K562 (cell line): ENCODE measurements around the gene TPSG1. TPM values are rescaled to one million over a fixed set of nuclear protein-coding genes. Genes with fewer than 3 reads are reported as not detected.

ENCODE experiments used
- CTCF ChIP-seq, 3 experiments: IDR thresholded peaks in 2 of 3; conservative IDR thresholded peaks in 1 of 3; 2 replicates each; pipeline ENCODE4 v1.5.1; 2011 to 2012; ENCODE audit warnings: low read length in 3 of 3, mild to moderate bottlenecking in 3 of 3, control low read depth in 2 of 3, improper control_type of control experiment in 1 of 3, inconsistent platforms in 1 of 3, low read depth in 1 of 3, mixed read lengths in 1 of 3, moderate library complexity in 1 of 3; ENCODE audit not compliant: insufficient read depth in 2 of 3
- ERF ChIP-seq: fragments of 450-650 bp; formaldehyde crosslinking; IDR thresholded peaks from 2 replicates; pipeline ENCODE4 v1.4.0; 2020; ENCODE audit warnings: mild to moderate bottlenecking, mixed read lengths
- KDM1A ChIP-seq, 2 experiments: fragments of 450-650 bp; IDR thresholded peaks; 2 replicates each; pipeline ENCODE4 v1.6.1; 2016; ENCODE audit warnings: mild to moderate bottlenecking in 2 of 2
- MAFG ChIP-seq: fragments of 450-650 bp; conservative IDR thresholded peaks from 2 replicates; pipeline ENCODE4 v1.6.1; 2016; ENCODE audit warnings: missing genetic modification characterization, missing compliant biosample characterization
- MYNN ChIP-seq, 2 experiments: sonication (generic); formaldehyde crosslinking in 1 of 2; IDR thresholded peaks; 2 replicates each; pipeline versions ENCODE4 v1.5.0 to v1.6.1; 2016 to 2020; ENCODE audit warnings: antibody characterized with exemption in 1 of 2, missing genetic modification reagents in 1 of 2
- NFIC ChIP-seq: fragments of 450-650 bp; IDR thresholded peaks from 2 replicates; pipeline ENCODE4 v1.6.1; 2017; ENCODE audit warnings: mild to moderate bottlenecking, inconsistent platforms
- NFRKB ChIP-seq: fragments of 450-650 bp; IDR thresholded peaks from 2 replicates; pipeline ENCODE4 v1.6.1; 2016; ENCODE audit warnings: low read depth
- SRSF9 ChIP-seq: fragments of 200-400 bp; formaldehyde crosslinking; IDR thresholded peaks from 2 replicates; pipeline ENCODE4 v1.6.1; 2017; ENCODE audit warnings: low read depth, low read length, borderline replicate concordance
- THAP12 ChIP-seq: fragments of 250-450 bp; sonication (Bioruptor Pico); IDR thresholded peaks from 2 replicates; pipeline ENCODE4 v1.9.0; 2021; ENCODE audit warnings: mild to moderate bottlenecking, inconsistent platforms
- ZBTB26 ChIP-seq: fragments of 450-650 bp; formaldehyde crosslinking; IDR thresholded peaks from 2 replicates; pipeline ENCODE4 v1.4.0; 2022; ENCODE audit warnings: missing genetic modification characterization
- ZBTB8A ChIP-seq: fragments of 450-650 bp; IDR thresholded peaks from 2 replicates; pipeline ENCODE4 v1.6.1; 2018; ENCODE audit warnings: mild to moderate bottlenecking, moderate library complexity; ENCODE audit not compliant: partially characterized antibody
- ZKSCAN3 ChIP-seq: fragments of 250-450 bp; sonication (Bioruptor Pico); IDR thresholded peaks from 2 replicates; pipeline ENCODE4 v1.4.0; 2020
- ZNF121 ChIP-seq: sonication (generic); formaldehyde crosslinking; conservative IDR thresholded peaks from 2 replicates; pipeline ENCODE4 v1.8.0; 2022; ENCODE audit warnings: missing genetic modification reagents
- ZNF197 ChIP-seq: fragments of 200-800 bp; sonication (Bioruptor generic); IDR thresholded peaks from 2 replicates; pipeline ENCODE4 v1.6.1; 2016; ENCODE audit warnings: low read depth, missing genetic modification characterization, missing compliant biosample characterization
- ZNF76 ChIP-seq: fragments of 250-450 bp; sonication (Bioruptor Pico); IDR thresholded peaks from 2 replicates; pipeline ENCODE4 v1.4.0; 2020; ENCODE audit warnings: mild to moderate bottlenecking, moderate library complexity, borderline replicate concordance
- polyA plus RNA-seq, 8 experiments: library from polyadenylated mRNA; depleted of rRNA in 4 of 8; stranded (reverse) in 5 of 8; unstranded in 3 of 8; fragments of >200 nt; fragmentation: Nextera tagmentation in 2 of 8; fragmentation: Illumina TruSeq in 1 of 8; extraction: Ambion mirVana in 2 of 8; extraction: Trizol in 1 of 8; gene quantifications; 2 replicates each; pipeline versions ENCODE4 v1.2.1 to v1.2.3, GENCODE V29; 2011 to 2014; ENCODE audit warnings: inconsistent platforms in 1 of 8, missing spikeins in 1 of 8
- total RNA-seq, 7 experiments: library from RNA; depleted of rRNA in 6 of 7; stranded (reverse); fragments of >200 nt in 6 of 7; fragmentation: Illumina TruSeq in 2 of 7; extraction: Trizol in 2 of 7; gene quantifications; 2 replicates each; pipeline versions ENCODE4 v1.2.1 to v1.2.3, GENCODE V29; 2011 to 2021; ENCODE audit warnings: low replicate concordance in 1 of 7

TPSG1 gene
- total and polyA plus RNA-seq, 9 of the 15 experiments (the other 6 are each of a cell fraction or from before 2014, with no cell fraction given) = not detected

DNA sequence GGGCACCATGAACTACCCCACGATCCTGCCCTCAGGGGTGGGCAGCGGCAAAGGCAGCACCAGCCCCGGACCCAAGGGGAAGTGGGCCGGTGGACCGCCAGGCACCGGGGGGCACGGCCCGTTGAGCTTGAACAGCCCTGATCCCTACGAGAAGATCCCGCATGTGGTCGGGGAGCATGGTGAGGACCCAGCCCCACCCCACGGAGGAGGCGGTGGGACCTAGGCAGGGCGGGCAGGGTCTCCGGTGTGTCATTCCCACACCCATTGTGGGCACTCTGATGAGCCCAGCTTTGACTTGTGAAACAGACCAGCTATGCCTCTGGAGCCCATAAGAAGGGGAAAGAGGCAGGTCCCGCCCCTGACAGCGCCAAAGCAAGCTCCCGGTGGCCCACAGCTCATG, 22.8 kb downstream of the TPSG1 start (continued):
- no peak for TF ChIP-seq THAP12 (CRISPR knock-in tag)
- no peak for TF ChIP-seq SRSF9
- TF ChIP-seq CTCF (IDR thresholded peaks at IDR 0.05 in 2 of 3, conservative IDR thresholded peaks at IDR 0.05 in 1 of 3; ENCODE audit: insufficient read depth in 2 of 3, low read depth in 1 of 3, low read length in 3 of 3) = no peak
- no peak for TF ChIP-seq ZBTB8A
- TF ChIP-seq NFRKB = no peak
- TF ChIP-seq ZNF76 (CRISPR knock-in tag) = no peak
- TF ChIP-seq ZBTB26 (CRISPR knock-in tag) = no peak
- no peak for TF ChIP-seq MYNN (IDR thresholded peaks at IDR 0.05)
- TF ChIP-seq MYNN (CRISPR knock-in tag; IDR thresholded peaks at IDR 0.05) = no peak
- no peak for TF ChIP-seq ERF (CRISPR knock-in tag)
- no peak for TF ChIP-seq ZKSCAN3
- TF ChIP-seq KDM1A (IDR thresholded peaks at IDR 0.05) = no peak
- no peak for TF ChIP-seq ZNF121 (CRISPR knock-in tag)
- TF ChIP-seq ZNF197 (CRISPR knock-in tag) = no peak
- TF ChIP-seq MAFG (tag) = no peak
- TF ChIP-seq NFIC = no peak
